ENCODE data around the gene ARR3. TPM values are rescaled to one million over a fixed set of nuclear protein-coding genes. Genes with fewer than 3 reads are reported as not detected.

Gene ARR3
- total RNA-seq, 4 donors from 2014 or later = not detected

DNA sequence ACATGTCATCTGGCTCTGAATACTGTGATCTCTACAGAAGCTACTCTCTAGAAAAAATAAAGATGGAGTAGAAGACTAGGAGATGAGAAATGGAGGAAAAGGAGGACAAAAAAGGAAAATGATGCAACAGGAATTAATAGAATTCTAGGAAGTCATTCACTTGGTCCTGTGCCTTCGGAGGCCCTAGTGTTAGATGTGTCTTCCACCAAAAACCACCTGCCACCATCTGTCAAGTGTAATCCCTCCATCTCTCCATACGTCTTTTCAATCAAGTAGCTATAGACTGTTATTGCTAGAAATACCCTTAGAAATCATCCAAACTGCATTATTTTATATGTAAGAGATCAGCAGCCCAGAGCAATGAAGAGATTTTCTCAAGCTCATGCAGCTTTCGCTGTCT lies 10.9 kb downstream of the ARR3 start:
- TF ChIP-seq, protein P1, sequence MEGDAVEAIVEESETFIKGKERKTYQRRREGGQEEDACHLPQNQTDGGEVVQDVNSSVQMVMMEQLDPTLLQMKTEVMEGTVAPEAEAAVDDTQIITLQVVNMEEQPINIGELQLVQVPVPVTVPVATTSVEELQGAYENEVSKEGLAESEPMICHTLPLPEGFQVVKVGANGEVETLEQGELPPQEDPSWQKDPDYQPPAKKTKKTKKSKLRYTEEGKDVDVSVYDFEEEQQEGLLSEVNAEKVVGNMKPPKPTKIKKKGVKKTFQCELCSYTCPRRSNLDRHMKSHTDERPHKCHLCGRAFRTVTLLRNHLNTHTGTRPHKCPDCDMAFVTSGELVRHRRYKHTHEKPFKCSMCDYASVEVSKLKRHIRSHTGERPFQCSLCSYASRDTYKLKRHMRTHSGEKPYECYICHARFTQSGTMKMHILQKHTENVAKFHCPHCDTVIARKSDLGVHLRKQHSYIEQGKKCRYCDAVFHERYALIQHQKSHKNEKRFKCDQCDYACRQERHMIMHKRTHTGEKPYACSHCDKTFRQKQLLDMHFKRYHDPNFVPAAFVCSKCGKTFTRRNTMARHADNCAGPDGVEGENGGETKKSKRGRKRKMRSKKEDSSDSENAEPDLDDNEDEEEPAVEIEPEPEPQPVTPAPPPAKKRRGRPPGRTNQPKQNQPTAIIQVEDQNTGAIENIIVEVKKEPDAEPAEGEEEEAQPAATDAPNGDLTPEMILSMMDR (IDR thresholded peaks at IDR 0.05) = no peak
- no peak for DNase-seq (ENCODE audit: low spot score)
- ATAC-seq (ENCODE audit: low FRiP score) = no peak

DNA sequence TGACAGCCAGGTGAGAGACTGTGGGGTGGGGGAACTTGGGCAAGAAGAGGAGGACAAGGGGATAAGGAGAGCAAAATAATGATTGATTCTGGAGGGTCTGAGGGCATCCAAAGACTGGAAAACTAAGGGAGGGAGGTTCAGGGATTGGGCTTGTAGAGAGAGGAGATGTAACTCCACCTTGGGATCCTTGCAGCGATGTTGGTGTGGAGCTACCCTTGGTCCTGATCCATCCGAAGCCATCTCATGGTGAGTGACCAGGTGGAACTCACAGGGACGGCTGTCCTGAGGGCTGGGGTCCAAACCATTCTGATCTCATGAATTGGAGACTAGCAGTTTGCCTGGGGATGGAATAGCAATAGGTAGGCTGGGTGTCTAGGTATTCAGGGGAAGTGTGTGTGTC lies 12.4 kb downstream of the ARR3 start:
- DNase-seq (ENCODE audit: low spot score) (no peak), ATAC-seq (ENCODE audit: low FRiP score) (no peak)
- TF ChIP-seq, protein P1 (IDR thresholded peaks at IDR 0.05) = no peak

DNA sequence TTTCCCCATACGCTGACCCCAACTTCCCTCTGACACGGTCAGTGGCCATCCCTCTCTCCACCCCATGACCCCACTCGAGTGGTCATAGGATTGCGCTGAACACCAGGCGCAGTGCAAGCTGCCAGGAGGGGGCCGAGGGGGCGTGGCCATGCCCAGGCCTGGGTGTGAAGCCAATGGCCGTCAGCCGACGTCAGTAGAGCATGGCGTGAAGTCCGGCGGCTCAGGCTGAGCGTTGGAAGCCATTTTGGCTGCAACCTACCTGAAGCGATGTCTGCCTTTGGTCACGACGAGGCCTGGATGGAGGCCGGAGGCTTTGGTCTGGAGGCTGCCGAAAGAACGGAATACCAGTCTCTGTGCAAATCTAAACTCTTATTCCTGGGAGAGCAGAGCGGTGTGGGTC lies 13.8 kb downstream of the ARR3 start, which contains the start of gene RAB41:
Gene RAB41 (plus strand): TSS at position 222 of the 400 bp plus-strand sequence. CDS start 46 bp downstream, at position 268.
- DNase-seq (ENCODE audit: low spot score) (no peak), ATAC-seq (ENCODE audit: low FRiP score) (no peak)
- TF ChIP-seq, protein P1 (IDR thresholded peaks at IDR 0.05) = no peak

DNA sequence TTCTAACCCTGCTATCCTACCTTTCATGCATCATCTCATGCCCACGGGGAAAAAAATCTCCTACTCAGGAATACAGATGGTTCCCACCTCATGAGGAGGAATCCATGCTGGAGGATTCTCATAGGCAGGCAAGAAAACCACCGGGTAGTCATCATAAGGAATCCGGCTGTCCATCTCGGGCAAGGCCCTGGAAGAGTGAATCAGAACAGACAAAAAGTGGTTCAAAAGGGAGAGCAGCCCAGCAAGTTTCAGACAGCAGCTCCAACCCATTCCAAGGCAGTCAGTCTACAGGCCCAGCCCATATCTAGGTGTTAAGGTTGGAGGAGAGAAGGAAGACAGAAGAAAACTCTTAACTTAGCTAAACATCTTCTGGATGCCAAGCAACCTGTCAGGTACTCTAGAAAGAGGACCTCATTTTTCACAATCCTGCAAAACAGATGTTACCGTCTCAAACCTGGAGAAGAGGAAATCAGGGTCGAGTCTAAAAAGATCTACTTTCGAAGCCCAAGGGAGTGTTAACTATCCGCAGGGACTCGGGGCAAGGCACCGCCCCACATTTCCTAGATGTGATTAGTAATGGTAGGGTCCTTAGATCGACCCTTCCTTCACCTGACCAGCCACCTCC lies 21.1 kb downstream of the ARR3 start:
- ATAC-seq (ENCODE audit: low FRiP score) (no peak), DNase-seq (ENCODE audit: low spot score) (no peak)
- TF ChIP-seq, protein P1 (IDR thresholded peaks at IDR 0.05) = no peak

DNA sequence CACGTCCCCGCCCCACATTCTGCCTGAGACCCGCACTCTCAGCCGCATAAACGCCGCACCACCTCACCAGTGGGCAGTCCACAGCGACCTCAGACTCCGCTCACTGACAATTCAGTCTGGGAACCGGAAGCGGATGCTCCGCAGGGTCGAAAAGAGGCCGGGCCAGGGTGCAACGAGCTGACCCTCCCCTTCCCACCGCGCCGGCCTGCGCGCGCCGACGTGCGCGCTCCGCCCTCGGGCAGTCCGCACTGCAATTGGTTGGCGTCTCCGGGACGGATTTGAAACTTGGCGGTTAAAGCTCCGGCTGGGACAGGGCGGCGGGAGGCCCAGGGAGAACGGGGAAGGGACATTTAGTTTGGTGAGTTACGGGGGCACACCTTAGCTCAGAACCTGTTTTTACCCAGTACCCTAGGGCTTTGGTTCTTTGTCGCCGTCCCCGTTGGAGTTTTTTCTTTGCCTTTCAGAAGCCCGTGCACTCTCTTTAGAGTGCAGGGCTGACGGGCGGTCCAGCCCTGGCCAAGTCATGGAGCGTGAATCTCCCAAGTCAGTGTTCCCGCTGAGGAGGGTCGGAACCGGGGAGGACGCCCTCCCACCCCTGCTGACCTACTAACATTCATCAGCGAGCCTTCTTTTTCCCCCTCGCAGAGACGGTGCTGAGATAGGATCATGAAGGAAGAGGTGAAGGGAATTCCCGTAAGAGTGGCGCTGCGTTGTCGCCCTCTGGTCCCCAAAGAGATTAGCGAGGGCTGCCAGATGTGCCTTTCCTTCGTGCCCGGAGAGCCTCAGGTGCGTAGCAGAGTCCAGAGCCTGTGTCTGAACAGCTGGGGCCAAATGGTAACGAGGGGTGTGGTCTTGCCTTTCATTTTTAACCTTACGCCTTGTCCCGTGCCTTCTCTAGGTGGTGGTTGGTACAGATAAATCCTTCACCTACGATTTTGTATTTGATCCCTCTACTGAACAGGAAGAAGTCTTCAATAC lies 21.9 kb downstream of the ARR3 start, which contains the start of the genes KIF4A and PDZD11:
Gene KIF4A (plus strand): TSS at position 312 of the 978 bp plus-strand sequence. CDS start 355 bp downstream, at position 667.
Gene PDZD11 (minus strand): TSS at position 135 of the 978 bp plus-strand sequence. CDS start 586 bp downstream, outside the sequence.
- TF ChIP-seq, protein P1 (IDR thresholded peaks at IDR 0.05) = no peak
- peak; percentile 93 for ATAC-seq (ENCODE audit: low FRiP score)
- peak; percentile 34 for DNase-seq (ENCODE audit: low spot score)

DNA sequence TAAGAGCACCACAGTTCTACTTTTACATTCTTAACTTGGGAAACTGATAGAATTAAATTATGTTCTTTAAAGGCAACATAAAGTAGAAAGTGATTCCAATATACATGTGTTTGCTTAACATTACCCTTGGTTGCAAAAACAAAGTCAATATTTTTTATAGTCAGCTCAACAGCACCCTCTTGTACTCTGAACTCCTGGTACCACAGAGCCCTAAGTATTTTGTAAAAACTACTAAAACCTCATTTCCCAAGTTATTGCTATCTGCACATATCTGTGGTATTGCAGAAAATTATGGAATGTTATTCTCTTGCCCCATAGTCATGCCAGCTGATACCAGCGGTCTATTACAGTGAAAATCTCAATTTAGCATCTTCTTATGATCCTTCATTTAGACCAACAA lies 24.7 kb downstream of the ARR3 start:
- no peak for ATAC-seq (ENCODE audit: low FRiP score)
- TF ChIP-seq, protein P1 (IDR thresholded peaks at IDR 0.05) = no peak
- no peak for DNase-seq (ENCODE audit: low spot score)
